K562 (cell line): ENCODE measurements around the gene SLC33A1. TPM values are rescaled to one million over a fixed set of nuclear protein-coding genes. Genes with fewer than 3 reads are reported as not detected.
A peak's percentile ranks its signal among the peaks of the same experiment; 100 is the strongest.

Source experiments
- ATF3 ChIP-seq, 2 experiments: fragments of 450-650 bp in 1 of 2; sonication (generic) in 1 of 2; formaldehyde crosslinking in 1 of 2; IDR thresholded peaks in 1 of 2; conservative IDR thresholded peaks in 1 of 2; 2 replicates each; pipeline versions ENCODE4 v1.6.1 to v1.8.1; 2016 to 2023; ENCODE audit warnings: mild to moderate bottlenecking in 2 of 2, moderate library complexity in 2 of 2, inconsistent platforms in 1 of 2, missing genetic modification reagents in 1 of 2
- ATF4 ChIP-seq: fragments of 450-650 bp; formaldehyde crosslinking; IDR thresholded peaks from 2 replicates; pipeline ENCODE4 v1.4.0; 2022; ENCODE audit warnings: mild to moderate bottlenecking, moderate library complexity
- CBX3 ChIP-seq, 2 experiments: IDR thresholded peaks; 1 replicate in 1 of 2; 2 replicates in 1 of 2; pipeline ENCODE4 v1.6.1; 2012; ENCODE audit warnings: inconsistent platforms in 2 of 2, low read length in 2 of 2, borderline replicate concordance in 1 of 2, control low read depth in 1 of 2
- DDX20 ChIP-seq: fragments of 450-650 bp; IDR thresholded peaks from 2 replicates; pipeline ENCODE4 v1.6.1; 2016; ENCODE audit warnings: missing genetic modification characterization, low read depth, mild to moderate bottlenecking, missing compliant biosample characterization, moderate library complexity
- ETV1 ChIP-seq: fragments of 450-650 bp; conservative IDR thresholded peaks from 2 replicates; pipeline ENCODE4 v1.6.1; 2016; ENCODE audit warnings: missing genetic modification characterization, control low read depth, low read depth, missing compliant biosample characterization
- GATA2 ChIP-seq: sonication (generic); formaldehyde crosslinking; IDR thresholded peaks from 2 replicates; pipeline ENCODE4 v1.4.0; 2020; ENCODE audit warnings: mild to moderate bottlenecking, missing genetic modification reagents
- ILK ChIP-seq: fragments of 450-650 bp; IDR thresholded peaks from 2 replicates; pipeline ENCODE4 v1.6.1; 2016; ENCODE audit warnings: missing genetic modification characterization, low read depth, mild to moderate bottlenecking, missing compliant biosample characterization, moderate library complexity, borderline replicate concordance
- KDM5B ChIP-seq: fragments of 200-600 bp; sonication (generic); IDR thresholded peaks from 2 replicates; pipeline ENCODE4 v1.6.1; 2012; ENCODE audit warnings: low read depth, mild to moderate bottlenecking, moderate library complexity, low read length, control low read depth, inconsistent platforms; ENCODE audit not compliant: insufficient replicate concordance
- MYNN ChIP-seq, 2 experiments: sonication (generic); formaldehyde crosslinking in 1 of 2; IDR thresholded peaks; 2 replicates each; pipeline versions ENCODE4 v1.5.0 to v1.6.1; 2016 to 2020; ENCODE audit warnings: antibody characterized with exemption in 1 of 2, missing genetic modification reagents in 1 of 2
- POLR2H ChIP-seq: IDR thresholded peaks from 2 replicates; pipeline ENCODE4 v1.6.1; 2016; ENCODE audit warnings: missing genetic modification characterization, low read depth, mild to moderate bottlenecking, control low read depth, missing compliant biosample characterization, moderate library complexity
- SIN3B ChIP-seq: fragments of 450-650 bp; IDR thresholded peaks from 2 replicates; pipeline ENCODE4 v1.6.1; 2017; ENCODE audit warnings: low read depth, mild to moderate bottlenecking, moderate library complexity
- THRB ChIP-seq: fragments of 450-650 bp; formaldehyde crosslinking; conservative IDR thresholded peaks from 2 replicates; pipeline ENCODE4 v1.4.0; 2022; ENCODE audit warnings: mild to moderate bottlenecking, missing genetic modification characterization
- ZSCAN32 ChIP-seq: fragments of 450-650 bp; formaldehyde crosslinking; IDR thresholded peaks from 2 replicates; pipeline ENCODE4 v1.4.0; 2020; ENCODE audit warnings: mild to moderate bottlenecking, moderate library complexity
- polyA plus RNA-seq, 8 experiments: library from polyadenylated mRNA; depleted of rRNA in 4 of 8; stranded (reverse) in 5 of 8; unstranded in 3 of 8; fragments of >200 nt; fragmentation: Nextera tagmentation in 2 of 8; fragmentation: Illumina TruSeq in 1 of 8; extraction: Ambion mirVana in 2 of 8; extraction: Trizol in 1 of 8; gene quantifications; 2 replicates each; pipeline versions ENCODE4 v1.2.1 to v1.2.3, GENCODE V29; 2011 to 2014; ENCODE audit warnings: inconsistent platforms in 1 of 8, missing spikeins in 1 of 8
- total RNA-seq, 7 experiments: library from RNA; depleted of rRNA in 6 of 7; stranded (reverse); fragments of >200 nt in 6 of 7; fragmentation: Illumina TruSeq in 2 of 7; extraction: Trizol in 2 of 7; gene quantifications; 2 replicates each; pipeline versions ENCODE4 v1.2.1 to v1.2.3, GENCODE V29; 2011 to 2021; ENCODE audit warnings: low replicate concordance in 1 of 7

SLC33A1 gene
- total and polyA plus RNA-seq, 9 of the 15 experiments (the other 6 are each of a cell fraction or from before 2014, with no cell fraction given), result 6.2 to 26.8 (median 19.6) TPM

GRCh38 chr3:155805204-155805801 is 48.9 kb downstream of the SLC33A1 start (continued):
- no peak for TF ChIP-seq ATF3 (IDR thresholded peaks at IDR 0.05)
- TF ChIP-seq ATF3 (CRISPR knock-in tag; conservative IDR thresholded peaks at IDR 0.05), result 0 out of 2 replicates have a peak, but pooled peaks have one; percentile 34
- no peak for TF ChIP-seq DDX20 (tag)
- no peak for TF ChIP-seq ATF4 (CRISPR knock-in tag)
- TF ChIP-seq POLR2H (tag), result 0 out of 2 replicates have a peak, but pooled peaks have one; percentile 5
- no peak for TF ChIP-seq THRB
- no peak for TF ChIP-seq ZSCAN32 (CRISPR knock-in tag)
- TF ChIP-seq GATA2, result no peak
- TF ChIP-seq KDM5B, result no peak
- 0 out of 3 replicates have a peak, but pooled peaks of 1 of the 2 experiments have one; percentile 29 for TF ChIP-seq CBX3 (IDR thresholded peaks at IDR 0.05; ENCODE audit: borderline replicate concordance in 1 of 2, low read length in 2 of 2)
- no peak for TF ChIP-seq SIN3B
- TF ChIP-seq MYNN (IDR thresholded peaks at IDR 0.05), result no peak
- no peak for TF ChIP-seq MYNN (CRISPR knock-in tag; IDR thresholded peaks at IDR 0.05)
- 0 out of 2 replicates have a peak, but pooled peaks have one; percentile 25 for TF ChIP-seq ETV1 (tag)
- TF ChIP-seq ILK, result no peak
- TF ChIP-seq, all 486 proteins: peak for 16
